ENCODE measurements around the gene TMEM131L.
A peak's percentile ranks its signal among the peaks of the same experiment; 100 is the strongest.

TMEM131L gene

DNA sequence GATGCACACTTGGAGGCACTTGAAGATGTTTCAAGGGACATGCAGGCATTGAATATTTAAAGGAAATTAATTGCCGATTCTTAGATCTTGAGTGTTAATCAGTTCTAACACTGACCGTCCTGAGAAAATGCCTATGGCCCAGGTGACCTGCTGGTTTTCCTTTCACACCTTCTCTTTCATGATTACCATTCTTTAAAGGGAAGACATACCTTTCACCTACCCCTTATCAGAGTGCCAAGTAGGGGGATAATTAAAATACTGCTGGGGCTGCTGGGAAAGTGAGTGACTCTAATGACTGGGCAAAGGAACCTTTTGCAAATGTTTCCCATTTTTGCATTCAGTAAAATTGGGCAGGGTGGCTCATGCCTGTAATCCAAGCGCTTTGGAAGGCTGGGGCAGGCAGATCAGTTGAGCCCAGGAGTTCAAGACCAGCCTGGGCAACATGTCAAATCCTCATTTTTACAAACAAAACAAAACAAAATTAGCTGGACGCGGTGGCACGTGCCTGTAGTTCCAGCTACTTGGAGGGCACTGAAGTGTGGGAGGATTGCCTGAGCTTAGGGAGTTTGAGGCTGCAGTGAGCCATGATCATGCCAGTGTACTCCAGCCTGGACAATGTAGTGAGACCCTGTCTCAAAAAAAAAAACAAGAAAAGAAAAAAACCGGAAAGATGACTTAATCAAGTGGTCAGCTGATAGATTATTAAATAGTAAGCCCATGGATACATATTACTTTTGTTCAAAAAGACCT, 44.3 kb downstream of the TMEM131L start:
- Histone ChIP-seq H3K27me3 (ENCODE audit: low read depth, low read length) (no peaks in the 10 kb centered on the region), H3K9me3 (ENCODE audit: control insufficient read depth in 1 of 2, low read length in 2 of 2) (no peaks in the 10 kb centered on the region), H3K36me3 (ENCODE audit: control insufficient read depth in 1 of 2, insufficient read depth in 2 of 2, low read length in 2 of 2) (no peaks in the 10 kb centered on the region), H3K27ac (ENCODE audit: low read length) (no peak overlapping the region), H3K4me1 (ENCODE audit: control insufficient read depth in 1 of 2, insufficient read depth in 2 of 2, low read length in 2 of 2) (peaks cover 0 to 9% of the 10 kb centered on the region in 2 donors), H3K4me3 (ENCODE audit: low read depth in 1 of 2, low read length in 2 of 2) (no peak overlapping the region)

DNA sequence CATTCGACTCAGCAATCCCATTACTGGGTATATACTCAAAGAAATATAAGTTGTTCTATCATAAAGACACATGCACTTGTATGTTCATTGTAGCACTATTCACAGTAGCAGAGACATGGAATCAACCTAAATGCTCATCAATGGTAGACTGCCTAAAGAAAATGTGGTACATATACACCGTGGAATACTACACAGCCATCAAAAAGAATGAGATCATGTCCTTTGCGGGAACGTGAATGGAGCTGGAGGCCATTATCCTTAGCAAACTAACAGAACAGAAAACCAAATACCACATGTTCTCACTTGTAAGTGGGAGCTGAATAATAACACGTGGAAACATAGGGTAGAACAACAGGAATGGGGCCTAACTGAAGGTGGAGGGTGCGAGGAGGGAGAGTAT, 44.9 kb downstream of the TMEM131L start:
- H3K4me1 ChIP-seq (ENCODE audit: control insufficient read depth in 1 of 2, insufficient read depth in 2 of 2, low read length in 2 of 2) = peaks cover 0 to 9% of the 10 kb centered on the region in 2 donors
- no peaks in the 10 kb centered on the region for H3K36me3 ChIP-seq (ENCODE audit: control insufficient read depth in 1 of 2, insufficient read depth in 2 of 2, low read length in 2 of 2)
- no peaks in the 10 kb centered on the region for H3K27me3 ChIP-seq (ENCODE audit: low read depth, low read length)
- no peak overlapping the region for H3K27ac ChIP-seq (ENCODE audit: low read length)
- no peaks in the 10 kb centered on the region for H3K9me3 ChIP-seq (ENCODE audit: control insufficient read depth in 1 of 2, low read length in 2 of 2)
- H3K4me3 ChIP-seq (ENCODE audit: low read depth in 1 of 2, low read length in 2 of 2) = no peak overlapping the region

DNA sequence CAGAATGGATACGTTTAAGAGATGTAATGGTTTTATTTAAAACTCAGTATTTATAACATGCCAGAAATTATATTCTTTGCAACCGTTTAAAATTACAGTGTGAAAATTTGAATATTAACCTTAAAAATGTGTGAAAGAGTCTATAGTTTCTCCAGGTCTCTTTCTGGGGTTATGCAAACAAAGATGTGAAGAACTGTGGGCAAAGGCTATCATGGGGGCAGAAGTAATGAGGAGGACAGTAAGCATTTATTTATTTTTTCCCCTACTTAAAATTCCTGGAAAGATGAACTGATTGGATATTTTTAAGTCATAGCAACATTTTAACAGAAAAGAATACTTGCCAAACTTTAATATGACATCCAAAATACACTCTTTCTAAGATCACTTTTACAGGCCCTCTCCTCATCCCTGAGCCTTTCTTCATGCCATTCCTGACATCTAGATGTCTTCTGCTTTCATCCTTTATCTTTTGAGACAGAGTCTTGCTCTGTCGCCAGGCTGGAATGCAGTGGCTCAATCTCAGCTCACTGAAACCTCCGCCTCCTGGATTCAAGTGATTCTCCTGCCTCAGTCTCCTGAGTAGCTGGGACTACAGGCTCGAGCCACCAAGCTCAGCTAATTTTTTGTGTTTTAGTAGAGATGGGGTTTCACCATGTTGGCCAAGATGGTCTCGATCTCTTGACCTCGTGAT, 46.1 kb downstream of the TMEM131L start:
- no peaks in the 10 kb centered on the region for H3K27me3 ChIP-seq (ENCODE audit: low read depth, low read length)
- H3K27ac ChIP-seq (ENCODE audit: low read length) = no peak overlapping the region
- no peak overlapping the region for H3K4me3 ChIP-seq (ENCODE audit: low read depth in 1 of 2, low read length in 2 of 2)
- H3K9me3 ChIP-seq (ENCODE audit: control insufficient read depth in 1 of 2, low read length in 2 of 2) = no peaks in the 10 kb centered on the region
- H3K36me3 ChIP-seq (ENCODE audit: control insufficient read depth in 1 of 2, insufficient read depth in 2 of 2, low read length in 2 of 2) = no peaks in the 10 kb centered on the region
- H3K4me1 ChIP-seq (ENCODE audit: control insufficient read depth in 1 of 2, insufficient read depth in 2 of 2, low read length in 2 of 2) = peaks cover 0 to 9% of the 10 kb centered on the region in 2 donors

DNA sequence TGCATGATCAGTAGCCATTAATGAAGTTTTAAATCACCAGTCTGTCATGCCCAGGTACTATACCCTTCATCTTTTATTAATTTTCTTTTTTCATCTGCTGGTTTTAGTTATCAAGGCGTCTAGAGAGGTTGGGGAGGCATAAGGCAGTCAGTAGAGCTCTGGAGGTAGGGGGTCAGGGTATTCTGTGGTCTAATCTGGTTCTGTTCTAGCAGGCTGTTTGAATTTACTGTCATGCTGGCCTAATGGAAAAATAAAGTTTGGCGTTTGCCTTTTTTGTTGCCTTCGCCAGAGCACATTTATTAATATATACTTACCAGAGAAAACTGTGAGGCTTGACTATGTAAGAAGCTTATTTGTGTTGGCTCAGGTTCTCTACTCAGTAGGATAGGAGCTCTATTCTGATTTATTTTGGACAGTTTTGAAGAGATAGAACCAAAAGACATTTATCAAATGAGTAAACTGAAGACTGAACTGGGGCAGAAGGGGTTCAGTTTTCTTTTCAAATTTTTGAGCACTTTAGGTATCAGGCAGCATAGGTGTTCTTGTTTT, 46.9 kb downstream of the TMEM131L start:
- peaks cover 0 to 9% of the 10 kb centered on the region in 2 donors for H3K4me1 ChIP-seq (ENCODE audit: control insufficient read depth in 1 of 2, insufficient read depth in 2 of 2, low read length in 2 of 2)
- H3K27me3 ChIP-seq (ENCODE audit: low read depth, low read length) = no peaks in the 10 kb centered on the region
- no peak overlapping the region for H3K27ac ChIP-seq (ENCODE audit: low read length)
- no peak overlapping the region for H3K4me3 ChIP-seq (ENCODE audit: low read depth in 1 of 2, low read length in 2 of 2)
- no peaks in the 10 kb centered on the region for H3K36me3 ChIP-seq (ENCODE audit: control insufficient read depth in 1 of 2, insufficient read depth in 2 of 2, low read length in 2 of 2)
- no peaks in the 10 kb centered on the region for H3K9me3 ChIP-seq (ENCODE audit: control insufficient read depth in 1 of 2, low read length in 2 of 2)

DNA sequence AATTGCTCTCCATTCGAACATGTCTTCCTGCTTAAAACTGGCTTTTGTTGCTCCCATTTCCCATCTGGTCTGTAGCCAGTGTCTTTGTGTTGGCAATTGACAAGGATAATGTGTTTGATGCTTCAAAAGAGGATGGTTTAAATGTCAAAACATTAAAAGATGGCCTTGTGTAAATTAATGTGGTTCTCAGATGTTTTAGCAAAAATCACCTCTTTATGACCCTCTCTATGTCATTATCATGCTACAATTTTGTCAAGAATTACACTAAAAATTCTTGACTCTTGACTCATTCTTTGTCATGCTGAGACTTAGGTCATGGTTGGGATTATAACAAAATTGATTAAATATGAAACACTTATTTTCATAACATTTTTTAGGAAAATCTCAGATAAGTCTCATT, 47.4 kb downstream of the TMEM131L start:
- no peak overlapping the region for H3K27ac ChIP-seq (ENCODE audit: low read length)
- no peaks in the 10 kb centered on the region for H3K27me3 ChIP-seq (ENCODE audit: low read depth, low read length)
- H3K4me3 ChIP-seq (ENCODE audit: low read depth in 1 of 2, low read length in 2 of 2) = no peak overlapping the region
- H3K36me3 ChIP-seq (ENCODE audit: control insufficient read depth in 1 of 2, insufficient read depth in 2 of 2, low read length in 2 of 2) = no peaks in the 10 kb centered on the region
- no peaks in the 10 kb centered on the region for H3K9me3 ChIP-seq (ENCODE audit: control insufficient read depth in 1 of 2, low read length in 2 of 2)
- H3K4me1 ChIP-seq (ENCODE audit: control insufficient read depth in 1 of 2, insufficient read depth in 2 of 2, low read length in 2 of 2) = peaks cover 0 to 9% of the 10 kb centered on the region in 2 donors

DNA sequence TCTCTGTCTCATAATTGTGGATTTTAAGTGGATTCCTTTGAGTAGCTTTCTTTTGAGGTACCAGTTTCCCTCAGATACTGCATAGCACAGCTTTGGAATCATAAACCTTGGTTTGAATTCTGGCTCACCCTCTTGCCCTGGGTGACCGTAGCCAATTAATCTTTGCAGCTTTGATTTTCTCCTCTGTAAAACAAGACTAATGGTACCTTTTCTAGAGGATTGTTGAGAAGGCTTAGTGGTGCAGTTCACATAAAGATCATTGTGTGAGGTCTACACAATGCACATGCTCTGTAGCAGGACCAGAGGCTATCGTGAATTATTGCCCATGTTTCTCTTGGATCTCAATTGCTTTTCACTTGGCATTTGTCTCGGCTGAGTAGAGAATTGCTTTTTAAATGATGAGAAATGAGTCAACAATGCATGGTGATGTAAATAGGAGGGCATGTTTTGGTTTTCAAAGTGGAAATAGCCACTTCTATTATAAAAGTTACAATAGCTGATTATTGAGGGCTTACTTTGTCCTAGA, 47.9 kb downstream of the TMEM131L start:
- no peak overlapping the region for H3K27ac ChIP-seq (ENCODE audit: low read length)

DNA sequence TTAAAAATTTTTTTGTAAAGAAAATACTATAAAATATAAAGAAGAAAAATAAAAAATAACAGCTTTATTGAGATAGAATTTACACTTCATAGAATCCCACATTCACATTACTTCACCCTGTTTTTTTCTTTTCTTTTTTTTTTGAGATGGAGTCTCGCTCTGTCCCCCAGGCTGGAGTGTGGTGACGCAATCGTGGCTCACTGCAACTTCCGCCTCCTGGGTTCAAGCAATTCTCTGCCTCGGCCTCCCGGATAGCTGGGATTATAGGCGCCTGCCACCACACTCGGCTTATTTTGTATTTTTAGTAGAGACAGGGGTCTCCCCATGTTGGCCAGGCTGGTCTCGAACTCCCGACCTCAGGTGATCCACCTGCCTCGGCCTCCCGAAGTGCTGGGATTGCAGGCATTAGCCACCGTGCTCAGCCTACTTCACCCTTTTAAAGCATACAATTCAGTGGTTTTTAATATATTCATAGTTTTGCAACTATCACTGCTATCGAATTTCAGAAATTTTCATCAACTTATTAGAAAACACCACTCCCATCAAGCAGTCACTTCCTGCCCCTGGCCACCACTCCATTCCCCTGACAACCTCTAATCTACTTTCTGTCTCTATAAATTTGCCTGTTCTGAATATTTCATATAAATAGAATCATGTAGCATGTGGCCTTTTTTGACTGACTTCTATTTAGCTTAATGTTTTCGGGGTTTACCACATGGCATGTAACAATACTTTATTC, 48.7 kb downstream of the TMEM131L start:
- no peaks in the 10 kb centered on the region for H3K9me3 ChIP-seq (ENCODE audit: control insufficient read depth in 1 of 2, low read length in 2 of 2)
- no peak overlapping the region for H3K27ac ChIP-seq (ENCODE audit: low read length)
- H3K4me1 ChIP-seq (ENCODE audit: control insufficient read depth in 1 of 2, insufficient read depth in 2 of 2, low read length in 2 of 2) = peaks cover 6 to 21% of the 10 kb centered on the region in 2 donors
- no peaks in the 10 kb centered on the region for H3K36me3 ChIP-seq (ENCODE audit: control insufficient read depth in 1 of 2, insufficient read depth in 2 of 2, low read length in 2 of 2)
- H3K4me3 ChIP-seq (ENCODE audit: low read depth in 1 of 2, low read length in 2 of 2) = no peak overlapping the region
- no peaks in the 10 kb centered on the region for H3K27me3 ChIP-seq (ENCODE audit: low read depth, low read length)

More for the DNA sequence above, 47.9 kb downstream of the TMEM131L start:
- Histone ChIP-seq H3K27me3 (ENCODE audit: low read depth, low read length) (no peaks in the 10 kb centered on the region), H3K9me3 (ENCODE audit: control insufficient read depth in 1 of 2, low read length in 2 of 2) (no peaks in the 10 kb centered on the region), H3K4me1 (ENCODE audit: control insufficient read depth in 1 of 2, insufficient read depth in 2 of 2, low read length in 2 of 2) (peaks cover 2 to 13% of the 10 kb centered on the region in 2 donors), H3K4me3 (ENCODE audit: low read depth in 1 of 2, low read length in 2 of 2) (no peak overlapping the region), H3K36me3 (ENCODE audit: control insufficient read depth in 1 of 2, insufficient read depth in 2 of 2, low read length in 2 of 2) (no peaks in the 10 kb centered on the region)

DNA sequence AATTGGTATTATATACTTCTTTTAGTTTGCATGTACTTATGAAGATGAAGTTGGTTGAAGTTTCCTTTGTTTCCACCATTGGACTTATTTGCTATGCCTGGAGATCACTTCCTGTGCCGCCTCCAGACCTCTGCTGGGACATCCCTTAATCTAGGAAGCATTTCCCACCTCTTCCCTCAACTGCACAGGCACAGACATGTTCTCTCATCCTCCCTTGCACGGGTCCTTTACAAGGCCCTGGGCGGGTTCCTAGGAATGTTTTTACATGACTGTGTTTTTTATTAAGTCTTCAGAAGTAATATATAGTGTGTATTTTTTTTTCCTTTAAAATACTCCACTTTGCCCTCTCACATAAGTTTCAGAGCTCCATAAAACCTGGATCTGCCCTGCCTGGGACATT, 51.0 kb downstream of the TMEM131L start:
- Histone ChIP-seq H3K9me3 (ENCODE audit: control insufficient read depth in 1 of 2, low read length in 2 of 2) (no peaks in the 10 kb centered on the region), H3K4me1 (ENCODE audit: control insufficient read depth in 1 of 2, insufficient read depth in 2 of 2, low read length in 2 of 2) (peaks cover 6 to 22% of the 10 kb centered on the region in 2 donors), H3K27ac (ENCODE audit: low read length) (no peak overlapping the region)

DNA sequence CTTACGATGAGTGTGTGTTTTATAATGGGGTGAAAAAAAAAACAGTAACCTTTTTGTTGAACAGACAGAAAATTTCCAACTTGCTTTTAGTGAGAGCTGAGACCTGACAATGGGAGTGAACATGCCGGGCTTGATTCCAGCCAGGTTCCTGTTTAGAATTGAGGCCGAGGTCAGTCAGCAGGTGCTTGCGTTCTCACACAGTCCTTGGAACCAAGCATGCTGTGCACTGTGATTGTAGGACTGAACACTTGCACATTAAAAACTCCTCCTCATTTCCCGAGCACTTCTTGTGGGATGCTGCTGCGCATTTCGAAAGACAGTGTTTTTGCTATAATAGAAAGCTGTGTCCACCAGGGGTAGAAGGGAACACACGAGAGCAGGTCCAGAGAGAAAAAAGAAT, 51.8 kb downstream of the TMEM131L start:
- Histone ChIP-seq H3K4me1 (ENCODE audit: control insufficient read depth in 1 of 2, insufficient read depth in 2 of 2, low read length in 2 of 2) (peaks cover 6 to 17% of the 10 kb centered on the region in 2 donors), H3K9me3 (ENCODE audit: control insufficient read depth in 1 of 2, low read length in 2 of 2) (no peaks in the 10 kb centered on the region), H3K27ac (ENCODE audit: low read length) (no peak overlapping the region), H3K4me3 (ENCODE audit: low read depth in 1 of 2, low read length in 2 of 2) (peak overlapping the region in 1 of 2 donors; percentile 7), H3K36me3 (ENCODE audit: control insufficient read depth in 1 of 2, insufficient read depth in 2 of 2, low read length in 2 of 2) (no peaks in the 10 kb centered on the region), H3K27me3 (ENCODE audit: low read depth, low read length) (no peaks in the 10 kb centered on the region)

More for the DNA sequence above, 51.0 kb downstream of the TMEM131L start:
- Histone ChIP-seq H3K36me3 (ENCODE audit: control insufficient read depth in 1 of 2, insufficient read depth in 2 of 2, low read length in 2 of 2) (no peaks in the 10 kb centered on the region), H3K27me3 (ENCODE audit: low read depth, low read length) (no peaks in the 10 kb centered on the region), H3K4me3 (ENCODE audit: low read depth in 1 of 2, low read length in 2 of 2) (no peak overlapping the region)

DNA sequence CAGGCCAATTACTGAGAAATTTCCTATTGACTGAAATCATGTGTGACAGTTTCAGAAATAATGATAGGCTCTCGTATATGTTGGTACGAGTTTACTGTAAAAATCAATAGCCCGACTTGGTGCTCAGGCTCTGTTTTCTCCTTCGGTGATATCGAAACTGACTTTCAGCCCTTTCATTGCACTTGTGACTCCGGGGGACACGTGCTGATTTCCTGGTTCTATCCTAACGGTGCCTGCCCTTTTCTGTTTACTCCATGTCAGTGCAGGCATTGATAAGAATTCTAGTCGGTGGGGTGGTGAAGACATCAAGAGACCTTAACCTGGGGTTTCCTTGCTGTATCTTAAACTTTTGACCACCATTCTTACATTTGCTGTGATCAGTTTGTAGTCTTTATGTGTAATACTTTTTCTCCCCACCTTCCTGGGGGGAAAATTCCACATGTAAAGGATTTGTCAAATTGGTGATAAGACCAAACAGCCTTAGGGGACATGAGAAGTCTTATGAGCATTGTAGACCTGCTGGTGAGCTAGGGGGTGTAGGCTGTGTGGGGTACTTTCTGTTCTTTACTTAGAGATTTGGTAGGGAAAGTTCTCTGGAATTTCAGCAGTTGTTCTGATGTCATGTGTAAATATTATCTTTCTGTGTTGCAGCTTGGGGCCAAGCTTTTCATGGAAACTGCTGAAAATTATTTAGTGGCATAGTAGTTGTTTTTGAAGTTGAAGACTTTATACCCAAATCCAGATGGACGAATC, 52.7 kb downstream of the TMEM131L start:
- H3K36me3 ChIP-seq (ENCODE audit: control insufficient read depth in 1 of 2, insufficient read depth in 2 of 2, low read length in 2 of 2) = no peaks in the 10 kb centered on the region
- no peak overlapping the region for H3K27ac ChIP-seq (ENCODE audit: low read length)
- no peaks in the 10 kb centered on the region for H3K27me3 ChIP-seq (ENCODE audit: low read depth, low read length)
- peaks cover 10 to 17% of the 10 kb centered on the region in 2 donors for H3K4me1 ChIP-seq (ENCODE audit: control insufficient read depth in 1 of 2, insufficient read depth in 2 of 2, low read length in 2 of 2)
- H3K9me3 ChIP-seq (ENCODE audit: control insufficient read depth in 1 of 2, low read length in 2 of 2) = no peaks in the 10 kb centered on the region
- peak overlapping the region in 1 of 2 donors; percentile 7 for H3K4me3 ChIP-seq (ENCODE audit: low read depth in 1 of 2, low read length in 2 of 2)

Data from muscle layer of duodenum (tissue), 2 donors.